H9 (cell line): ENCODE results near the gene CCM2. TPM values are rescaled to one million over a fixed set of nuclear protein-coding genes. Genes with fewer than 3 reads are reported as not detected.

ENCODE experiments used
- DNase-seq: peaks from one replicate; pipeline ENCODE4 v3.0.0-alpha.2; 2017
- H2AFZ ChIP-seq: one replicate; pipeline ENCODE4 v1.6.1; 2013; ENCODE audit warnings: mild to moderate bottlenecking, low read length, control low read depth, moderate library complexity
- H2AK5ac ChIP-seq: 2 replicates; pipeline ENCODE4 v1.6.1; 2013; ENCODE audit warnings: low read length, control low read depth, mixed read lengths; ENCODE audit not compliant: insufficient read length
- H2BK120ac ChIP-seq: one replicate; pipeline ENCODE4 v1.6.1; 2013; ENCODE audit warnings: low read depth, mild to moderate bottlenecking, low read length, control low read depth, inconsistent platforms; ENCODE audit not compliant: poor library complexity, severe bottlenecking
- H2BK12ac ChIP-seq: 2 replicates; pipeline ENCODE4 v1.6.1; 2013; ENCODE audit warnings: low read length, control low read depth, mixed read lengths, low read depth; ENCODE audit not compliant: insufficient read length
- H2BK15ac ChIP-seq: 2 replicates; pipeline ENCODE4 v1.6.1; 2013; ENCODE audit warnings: low read depth, low read length, control low read depth
- H2BK20ac ChIP-seq: one replicate; pipeline ENCODE4 v1.6.1; 2013; ENCODE audit warnings: low read depth, mild to moderate bottlenecking, low read length, control low read depth, inconsistent platforms; ENCODE audit not compliant: poor library complexity, severe bottlenecking
- H2BK5ac ChIP-seq: 2 replicates; pipeline ENCODE4 v1.6.1; 2013; ENCODE audit warnings: low read length, control low read depth, mixed read lengths; ENCODE audit not compliant: insufficient read length
- H3K14ac ChIP-seq: 2 replicates; pipeline ENCODE4 v1.6.1; 2013; ENCODE audit warnings: low read length, control low read depth; ENCODE audit not compliant: insufficient read depth
- H3K18ac ChIP-seq: 2 replicates; pipeline ENCODE4 v1.6.1; 2013; ENCODE audit warnings: low read depth, mild to moderate bottlenecking, mixed read lengths, low read length, control low read depth; ENCODE audit not compliant: insufficient read length
- H3K23ac ChIP-seq: 2 replicates; pipeline ENCODE4 v1.6.1; 2013; ENCODE audit warnings: low read length, control low read depth, mixed read lengths, low read depth; ENCODE audit not compliant: insufficient read length
- H3K23me2 ChIP-seq: 2 replicates; pipeline ENCODE4 v1.6.1; 2013; ENCODE audit warnings: low read depth, mild to moderate bottlenecking, mixed read lengths, low read length, control low read depth; ENCODE audit not compliant: insufficient read length, poor library complexity, severe bottlenecking
- H3K27ac ChIP-seq: 2 replicates; pipeline ENCODE4 v1.5.1; 2013; ENCODE audit warnings: low read length, control low read depth, mixed read lengths, low read depth; ENCODE audit not compliant: insufficient read length
- H3K27me3 ChIP-seq: 2 replicates; pipeline ENCODE4 v1.6.1; 2013; ENCODE audit warnings: low read length, control low read depth, inconsistent platforms; ENCODE audit not compliant: insufficient read depth
- H3K4ac ChIP-seq: 2 replicates; pipeline ENCODE4 v1.6.1; 2013; ENCODE audit warnings: low read depth, mild to moderate bottlenecking, control low read depth, inconsistent platforms, low read length, moderate library complexity
- H3K4me1 ChIP-seq: 2 replicates; pipeline ENCODE4 v1.6.1; 2013; ENCODE audit warnings: low read length, control low read depth, inconsistent platforms; ENCODE audit not compliant: insufficient read depth
- H3K4me2 ChIP-seq: 2 replicates; pipeline ENCODE4 v1.6.1; 2013; ENCODE audit warnings: low read length, control low read depth, mixed read lengths; ENCODE audit not compliant: insufficient read length, insufficient read depth
- H3K56ac ChIP-seq: 2 replicates; pipeline ENCODE4 v1.6.1; 2013; ENCODE audit warnings: low read depth, mild to moderate bottlenecking, mixed read lengths, low read length, control low read depth; ENCODE audit not compliant: insufficient read length
- H3K79me1 ChIP-seq: 2 replicates; pipeline ENCODE4 v1.6.1; 2013; ENCODE audit warnings: low read depth, mild to moderate bottlenecking, moderate library complexity, low read length, control low read depth, inconsistent platforms; ENCODE audit not compliant: insufficient read depth, poor library complexity, severe bottlenecking
- H3K79me2 ChIP-seq: 2 replicates; pipeline ENCODE4 v1.6.1; 2013; ENCODE audit warnings: low read length, control low read depth, inconsistent platforms; ENCODE audit not compliant: insufficient read depth
- H3K9ac ChIP-seq: 2 replicates; pipeline ENCODE4 v1.6.1; 2013; ENCODE audit warnings: low read length, control low read depth, mixed read lengths; ENCODE audit not compliant: insufficient read length; ENCODE audit errors: extremely low read depth
- H3K9me3 ChIP-seq: one replicate; pipeline ENCODE4 v1.6.1; 2013; ENCODE audit warnings: low read depth, low read length, inconsistent platforms; ENCODE audit not compliant: control insufficient read depth
- H3T11ph ChIP-seq: one replicate; pipeline ENCODE4 v1.6.1; 2013; ENCODE audit warnings: mild to moderate bottlenecking, low read length, control low read depth, inconsistent platforms
- H4K20me1 ChIP-seq: one replicate; pipeline ENCODE4 v1.6.1; 2013; ENCODE audit not compliant: control insufficient read depth, insufficient read length, insufficient read depth
- H4K5ac ChIP-seq: 2 replicates; pipeline ENCODE4 v1.6.1; 2013; ENCODE audit warnings: low read depth, mild to moderate bottlenecking, mixed read lengths, low read length, control low read depth; ENCODE audit not compliant: insufficient read length
- H4K8ac ChIP-seq: replicated peaks from 2 replicates; pipeline ENCODE4 v1.6.1; 2013; ENCODE audit warnings: low read length, control low read depth, mixed read lengths, low read depth; ENCODE audit not compliant: insufficient read length
- H4K91ac ChIP-seq: 2 replicates; pipeline ENCODE4 v1.6.1; 2013; ENCODE audit warnings: low read depth, mild to moderate bottlenecking, moderate library complexity, mixed read lengths, low read length, control low read depth; ENCODE audit not compliant: insufficient read length
- H3K27ac Mint-ChIP-seq, 3 experiments: 2 replicates in 2 of 3; 3 replicates in 1 of 3; pipeline ENCODE4 v1.8.0; 2020 to 2021; ENCODE audit warnings: mixed read lengths in 3 of 3, mild to moderate bottlenecking in 1 of 3, moderate library complexity in 1 of 3
- H3K27me3 Mint-ChIP-seq: 2 replicates; pipeline ENCODE4 v1.8.0; 2021; ENCODE audit warnings: low read depth, mild to moderate bottlenecking, moderate library complexity, mixed read lengths
- H3K36me3 Mint-ChIP-seq, 3 experiments: 2 replicates in 2 of 3; 3 replicates in 1 of 3; pipeline ENCODE4 v1.8.0; 2020 to 2021; ENCODE audit warnings: low read depth in 3 of 3, mixed read lengths in 3 of 3; ENCODE audit not compliant: insufficient read depth in 1 of 3
- H3K4me1 Mint-ChIP-seq, 2 experiments: 2 replicates each; pipeline ENCODE4 v1.8.0; 2020; ENCODE audit warnings: mixed read lengths in 2 of 2
- H3K4me3 Mint-ChIP-seq, 2 experiments: 2 replicates in 1 of 2; 3 replicates in 1 of 2; pipeline ENCODE4 v1.8.0; 2020 to 2021; ENCODE audit warnings: mild to moderate bottlenecking in 2 of 2, mixed read lengths in 2 of 2, moderate library complexity in 1 of 2
- H3K9me3 Mint-ChIP-seq, 2 experiments: 2 replicates in 1 of 2; 3 replicates in 1 of 2; pipeline ENCODE4 v1.8.0; 2020; ENCODE audit warnings: mild to moderate bottlenecking in 2 of 2, mixed read lengths in 2 of 2, moderate library complexity in 1 of 2
- WGBS: extraction: QIAGEN DNeasy Blood & Tissue Kit; methylation state at CpG from one replicate; pipeline ENCODE4 v1.1.7; 2013; ENCODE audit warnings: missing lambda C conversion rate, low lambda C conversion rate, mixed read lengths; ENCODE audit not compliant: insufficient read length; ENCODE audit errors: extremely low coverage; 5-methylcytosine and 5-hydroxymethylcytosine counted together
- total RNA-seq: library from RNA; stranded (reverse); gene quantifications from 2 replicates; pipeline ENCODE4 v1.2.1, GENCODE V29; 2021
- TF ChIP-seq, protein P1 (sequence below): fragments of 200-600 bp; sonication (generic); conservative IDR thresholded peaks from 3 replicates; pipeline ENCODE4 v1.8.0; 2021; ENCODE audit warnings: antibody characterized with exemption, mild to moderate bottlenecking

The CCM2 gene
- total RNA-seq, 1 experiment from 2014 or later = 30.4 TPM

DNA sequence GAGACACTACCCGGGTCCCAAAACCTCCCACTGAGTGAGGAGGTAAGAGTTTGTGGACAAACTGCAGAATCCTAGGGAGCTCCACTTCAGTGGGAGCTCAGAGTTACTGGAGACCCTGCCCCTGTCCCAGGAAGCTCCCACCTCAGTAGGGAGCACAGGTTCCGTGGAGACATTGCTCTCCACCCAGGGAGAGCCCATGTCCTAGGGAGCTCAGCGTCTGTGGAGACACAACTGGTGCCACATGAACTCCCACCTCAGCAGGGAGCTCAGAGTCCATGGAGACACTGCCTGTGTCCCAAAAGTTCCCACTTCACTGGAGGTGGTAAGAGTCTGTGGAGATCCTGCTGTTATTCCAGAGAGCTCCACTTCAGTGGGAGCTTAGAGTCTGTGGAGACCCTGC, 27.4 kb upstream of the CCM2 start:
- Histone ChIP-seq H3K23ac (no peak overlapping the region), H3K9me3 (no peaks in the 10 kb centered on the region), H3T11ph (no peak overlapping the region), H2AK5ac (no peak overlapping the region), H4K8ac (no peak overlapping the region), H3K4me1 (no peaks in the 10 kb centered on the region), H3K4ac (no peak overlapping the region), H2BK15ac (no peak overlapping the region), H4K20me1 (no peaks in the 10 kb centered on the region), H3K56ac (no peak overlapping the region), H3K23me2 (no peaks in the 10 kb centered on the region), H2AFZ (no peak overlapping the region), H4K91ac (no peak overlapping the region), H3K79me1 (no peaks in the 10 kb centered on the region), H4K5ac (no peak overlapping the region), H3K9ac (no peak overlapping the region), H2BK5ac (no peak overlapping the region), H2BK20ac (no peak overlapping the region), H3K18ac (no peak overlapping the region), H3K27me3 (no peaks in the 10 kb centered on the region), H3K79me2 (no peaks in the 10 kb centered on the region), H3K27ac (no peak overlapping the region), H3K4me2 (no peak overlapping the region), H2BK120ac (no peak overlapping the region), H2BK12ac (no peak overlapping the region), H3K14ac (no peak overlapping the region)
- no peak for DNase-seq
- Mint-ChIP-seq H3K36me3 (no peaks in the 10 kb centered on the region), H3K4me1 (no peaks in the 10 kb centered on the region; a peak in 1 of 4 replicates), H3K4me3 (no peak overlapping the region), H3K9me3 (no peaks in the 10 kb centered on the region), H3K27me3 (no peaks in the 10 kb centered on the region; the same call in 1 of the 2 replicates), H3K27ac (no peak overlapping the region)
- TF ChIP-seq, protein P1, sequence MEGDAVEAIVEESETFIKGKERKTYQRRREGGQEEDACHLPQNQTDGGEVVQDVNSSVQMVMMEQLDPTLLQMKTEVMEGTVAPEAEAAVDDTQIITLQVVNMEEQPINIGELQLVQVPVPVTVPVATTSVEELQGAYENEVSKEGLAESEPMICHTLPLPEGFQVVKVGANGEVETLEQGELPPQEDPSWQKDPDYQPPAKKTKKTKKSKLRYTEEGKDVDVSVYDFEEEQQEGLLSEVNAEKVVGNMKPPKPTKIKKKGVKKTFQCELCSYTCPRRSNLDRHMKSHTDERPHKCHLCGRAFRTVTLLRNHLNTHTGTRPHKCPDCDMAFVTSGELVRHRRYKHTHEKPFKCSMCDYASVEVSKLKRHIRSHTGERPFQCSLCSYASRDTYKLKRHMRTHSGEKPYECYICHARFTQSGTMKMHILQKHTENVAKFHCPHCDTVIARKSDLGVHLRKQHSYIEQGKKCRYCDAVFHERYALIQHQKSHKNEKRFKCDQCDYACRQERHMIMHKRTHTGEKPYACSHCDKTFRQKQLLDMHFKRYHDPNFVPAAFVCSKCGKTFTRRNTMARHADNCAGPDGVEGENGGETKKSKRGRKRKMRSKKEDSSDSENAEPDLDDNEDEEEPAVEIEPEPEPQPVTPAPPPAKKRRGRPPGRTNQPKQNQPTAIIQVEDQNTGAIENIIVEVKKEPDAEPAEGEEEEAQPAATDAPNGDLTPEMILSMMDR = no peak
- no CpG with 5 or more reads among the region's 3 CpGs for WGBS
